Ascending aorta (tissue), 2 donors: Measurements from ENCODE around the gene DMAP1. TPM values are rescaled to one million over a fixed set of nuclear protein-coding genes. Genes with fewer than 3 reads are reported as not detected.
A peak's percentile ranks its signal among the peaks of the same experiment; 100 is the strongest.
"Not testable (repeated sequence)": the region's sequence is repeated elsewhere in the genome, so short reads cannot be mapped to it uniquely, and the experiment has no call there.

ENCODE experiments used
- DNase-seq, 2 donors: peaks; one replicate each; pipeline ENCODE4 v3.0.0-alpha.2; 2019; ENCODE audit warnings: low spot score in 2 of 2
- H3K27ac ChIP-seq, 2 donors: fragments of 200-600 bp; sonication (generic); one replicate each; pipeline ENCODE4 v1.5.1; 2016 to 2017; ENCODE audit warnings: mild to moderate bottlenecking in 1 of 2
- H3K27me3 ChIP-seq: fragments of 200-600 bp; sonication (generic); one replicate; pipeline ENCODE4 v1.5.1; 2017
- H3K36me3 ChIP-seq, 2 donors: fragments of 200-600 bp; sonication (generic); one replicate each; pipeline ENCODE4 v1.5.1; 2016
- H3K4me1 ChIP-seq, 2 donors: fragments of 200-600 bp; sonication (generic); one replicate each; pipeline ENCODE4 v1.5.1; 2016 to 2017; ENCODE audit warnings: mild to moderate bottlenecking in 1 of 2
- H3K4me3 ChIP-seq, 2 donors: fragments of 200-600 bp; sonication (generic); one replicate each; pipeline ENCODE4 v1.5.1; 2016 to 2017; ENCODE audit warnings: mild to moderate bottlenecking in 1 of 2
- H3K9me3 ChIP-seq, 2 donors: fragments of 200-600 bp; sonication (generic); one replicate each; pipeline ENCODE4 v1.5.1; 2016
- CTCF ChIP-seq, 3 experiments: fragments of 200-600 bp in 2 of 3; fragments of 450-650 bp in 1 of 3; sonication (generic) in 2 of 3; IDR thresholded peaks; one replicate each; pipeline ENCODE4 v1.5.1; 2016 to 2019; ENCODE audit warnings: antibody characterized with exemption in 3 of 3, mild to moderate bottlenecking in 1 of 3, moderate library complexity in 1 of 3
- intact Hi-C: fragments of 100-400 bp; cut with DNase I; formaldehyde crosslinking; loops from one replicate; pipeline ENCODE4 v1.15.1; 2023
- total RNA-seq: library from RNA; depleted of rRNA; stranded (reverse); fragments of >200 nt; gene quantifications from one replicate; pipeline ENCODE4 v1.1.0, GENCODE V29; 2016

Gene DMAP1
- total RNA-seq, result 42.7 TPM

DNA sequence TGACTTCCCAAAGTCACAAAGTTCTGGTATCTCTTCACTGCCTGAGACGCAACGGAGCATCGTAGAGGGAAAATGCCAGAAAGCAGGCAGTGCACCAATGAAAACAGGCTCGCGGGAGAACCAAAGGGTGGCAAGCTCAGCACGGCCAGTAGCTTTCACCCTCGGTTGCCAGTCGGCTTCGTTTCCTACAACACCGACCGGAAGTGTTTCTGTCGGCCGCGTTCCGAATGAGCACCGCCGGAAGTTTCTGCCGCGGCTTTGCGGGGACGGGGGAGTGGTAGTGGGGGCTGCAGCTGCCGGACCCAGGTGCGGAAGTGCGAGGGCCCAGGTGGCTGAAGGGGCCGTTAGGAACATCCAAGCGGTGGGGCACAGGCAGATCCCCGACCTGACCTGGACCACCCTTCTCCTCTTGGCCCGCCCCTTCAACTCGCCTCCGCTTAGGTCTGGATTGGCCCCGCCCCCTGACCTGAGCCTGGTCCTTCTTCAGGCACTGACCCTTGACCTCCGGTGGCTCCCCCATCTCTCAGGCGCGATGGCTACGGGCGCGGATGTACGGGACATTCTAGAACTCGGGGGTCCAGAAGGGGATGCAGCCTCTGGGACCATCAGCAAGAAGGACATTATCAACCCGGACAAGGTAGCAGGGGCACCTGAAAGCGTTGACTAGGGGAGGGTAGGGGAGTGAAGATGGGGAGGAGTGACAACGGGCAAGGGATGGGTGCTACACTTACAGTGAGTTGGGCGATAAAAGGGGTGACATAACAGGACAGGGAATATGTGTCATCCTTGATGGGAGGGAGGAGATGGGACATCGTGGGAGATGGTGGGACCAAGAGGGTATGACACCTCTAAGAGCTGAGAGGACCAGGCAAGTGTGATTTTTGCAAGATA is at the start of gene DMAP1:
DMAP1 (plus strand) TSS at position 250 of the 891 bp plus-strand sequence; CDS start at position 533, 283 bp downstream.
- peak within 1 kb of the TSS; percentile 63 to 79 for H3K27ac ChIP-seq
- H3K9me3 ChIP-seq, result no peaks in the 10 kb centered on the region
- intact Hi-C loops, result loop anchor here (5.0 to 10.0 kb wide), 2 partner anchors 206 to 461 kb away; partner anchors contain the start of genes ARMH1 and TMEM53
- H3K4me3 ChIP-seq, result peak within 1 kb of the TSS; percentile 72 to 91
- H3K27me3 ChIP-seq, result no peaks in the 10 kb centered on the region
- peaks cover 2 to 7% of the 10 kb centered on the region in 2 donors for H3K4me1 ChIP-seq
- peak in 1 of 3 experiments; percentile 17 for TF ChIP-seq CTCF (IDR thresholded peaks at IDR 0.05)
- peak; percentile 35 to 89 for DNase-seq
- H3K36me3 ChIP-seq, result peaks cover 11 to 29% of the 10 kb centered on the region in 2 donors

DNA sequence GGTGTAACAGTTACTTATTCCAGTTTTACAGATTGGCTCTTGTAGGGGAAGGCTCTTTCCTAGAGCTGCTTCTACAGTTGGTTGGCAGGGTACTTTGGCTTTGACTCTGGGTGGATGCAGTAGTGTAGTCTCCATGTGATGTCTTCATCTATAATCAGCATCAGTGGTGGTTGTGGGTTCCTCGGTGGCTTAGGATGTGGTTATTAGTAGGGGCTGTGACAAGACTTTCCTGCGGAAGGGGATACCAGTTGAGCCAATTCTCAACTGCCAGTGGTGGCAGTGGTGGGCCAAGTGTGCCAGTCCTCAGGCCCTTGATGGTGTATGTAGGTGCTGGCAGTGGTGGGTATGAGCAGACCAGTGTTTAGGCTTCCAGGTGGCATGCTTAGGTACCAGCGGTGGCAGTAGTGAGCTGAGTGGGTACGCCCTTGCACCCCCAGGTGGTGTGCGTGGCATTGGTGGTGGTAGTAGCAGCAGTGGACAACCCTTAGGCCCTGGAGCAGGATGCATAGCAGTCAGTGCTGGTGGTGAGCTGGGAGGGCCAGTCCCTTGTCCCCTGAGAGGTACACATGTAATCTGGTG is 44.7 kb upstream of the DMAP1 start:
- Histone ChIP-seq H3K9me3 (no peaks in the 10 kb centered on the region), H3K4me1 (no peaks in the 10 kb centered on the region), H3K36me3 (no peaks in the 10 kb centered on the region), H3K27me3 (no peaks in the 10 kb centered on the region), H3K4me3 (no peak overlapping the region), H3K27ac (no peak overlapping the region)
- intact Hi-C loops, result no loop called here
- no peak for TF ChIP-seq CTCF (IDR thresholded peaks at IDR 0.05)
- no peak for DNase-seq

- Histone ChIP-seq H3K36me3 (no peaks in the 10 kb centered on the region), H3K9me3 (no peaks in the 10 kb centered on the region), H3K4me3 (no peak overlapping the region), H3K4me1 (no peaks in the 10 kb centered on the region), H3K27me3 (no peaks in the 10 kb centered on the region), H3K27ac (no peak overlapping the region)
- TF ChIP-seq CTCF (IDR thresholded peaks at IDR 0.05), result no peak
- intact Hi-C loops, result no loop called here
- no peak for DNase-seq
These were observed 42.9 kb upstream of the DMAP1 start for GRCh38 chr1:44170281-44170823.

GRCh38 chr1:44174630-44175029 is 38.6 kb upstream of the DMAP1 start:
- Histone ChIP-seq H3K9me3 (no peaks in the 10 kb centered on the region), H3K36me3 (no peaks in the 10 kb centered on the region), H3K27ac (no peak overlapping the region), H3K27me3 (no peaks in the 10 kb centered on the region), H3K4me3 (no peak overlapping the region), H3K4me1 (no peaks in the 10 kb centered on the region)
- intact Hi-C loops, result no loop called here
- no peak for DNase-seq
- TF ChIP-seq CTCF (IDR thresholded peaks at IDR 0.05), result no peak

DNA sequence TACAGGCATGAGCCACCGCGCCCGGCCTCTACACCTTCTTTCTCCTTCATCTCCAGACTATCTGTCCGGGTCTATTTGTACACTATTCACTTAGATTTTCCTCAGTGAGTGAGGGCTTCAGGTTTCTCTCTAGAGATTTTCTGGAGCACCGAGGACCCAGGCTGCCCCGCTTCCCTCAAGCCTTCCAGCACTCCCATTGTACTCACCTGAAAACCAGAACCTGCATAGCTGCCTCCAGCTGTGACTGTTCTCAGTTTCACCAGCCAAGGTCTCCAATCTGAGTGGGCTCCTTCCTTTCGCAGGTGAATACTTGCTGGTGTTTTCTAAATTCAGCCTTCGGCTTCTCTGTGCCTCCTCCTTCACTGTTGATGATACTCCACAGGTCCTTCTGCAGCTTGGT is 12.9 kb upstream of the DMAP1 start:
- Histone ChIP-seq H3K27me3 (no peaks in the 10 kb centered on the region), H3K4me3 (no peak overlapping the region), H3K36me3 (no peaks in the 10 kb centered on the region), H3K4me1 (no peaks in the 10 kb centered on the region), H3K27ac (no peak overlapping the region), H3K9me3 (no peaks in the 10 kb centered on the region)
- no peak for DNase-seq
- TF ChIP-seq CTCF (IDR thresholded peaks at IDR 0.05), result no peak
- intact Hi-C loops, result loop anchor here (5.0 kb wide), 1 partner anchor 397 kb away; no protein-coding TSS in a partner anchor

DNA sequence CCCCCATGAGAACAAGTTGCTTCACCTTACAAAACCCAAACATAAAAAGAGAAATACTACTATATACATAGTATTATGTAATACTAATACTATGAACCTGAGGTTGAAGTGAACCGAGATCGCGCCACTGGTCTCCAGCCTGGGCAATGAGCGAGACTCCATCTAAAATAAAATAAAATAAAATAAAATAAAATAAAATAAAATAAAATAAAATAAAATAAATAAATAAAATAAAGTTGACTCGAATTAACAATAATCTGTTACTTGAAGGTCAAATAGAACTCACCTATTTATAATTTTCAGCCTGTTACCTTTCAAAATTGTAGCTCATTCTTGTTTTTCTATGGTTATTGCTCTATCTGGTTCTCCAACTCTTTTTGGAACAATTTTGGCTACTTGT is 6.7 kb upstream of the DMAP1 start:
- intact Hi-C loops, H3K4me1 ChIP-seq, H3K27ac ChIP-seq, H3K36me3 ChIP-seq, H3K27me3 ChIP-seq, H3K4me3 ChIP-seq, DNase-seq, H3K9me3 ChIP-seq: not testable (repeated sequence)
